Left ventricle myocardium inferior (tissue), 1 donor: ENCODE data around the gene SCO1. TPM values are rescaled to one million over a fixed set of nuclear protein-coding genes. Genes with fewer than 3 reads are reported as not detected.

Source experiments
- DNase-seq: peaks from one replicate; pipeline ENCODE4 v3.0.0-alpha.2; 2020
- H3K27ac ChIP-seq: fragments of 200-600 bp; replicated peaks from 2 replicates; pipeline ENCODE4 v1.8.0; 2021
- H3K27me3 ChIP-seq: fragments of 200-600 bp; 2 replicates; pipeline ENCODE4 v1.8.0; 2021; ENCODE audit warnings: low read depth
- H3K36me3 ChIP-seq: fragments of 200-600 bp; 2 replicates; pipeline ENCODE4 v1.8.0; 2021
- H3K4me1 ChIP-seq: fragments of 200-600 bp; 2 replicates; pipeline ENCODE4 v1.8.0; 2021
- H3K4me3 ChIP-seq: fragments of 200-600 bp; 2 replicates; pipeline ENCODE4 v1.8.0; 2021; ENCODE audit warnings: mild to moderate bottlenecking, moderate library complexity
- H3K9me3 ChIP-seq: fragments of 200-600 bp; replicated peaks from 2 replicates; pipeline ENCODE4 v1.8.0; 2021
- intact Hi-C: fragments of 100-400 bp; cut with micrococcal nuclease; formaldehyde crosslinking; loops from one replicate; pipeline ENCODE4 v1.11.0; 2022
- total RNA-seq: library from RNA; stranded (reverse); fragmentation: NEBNext Ultra II Directional; extraction: Animal tissue kit (Norgen Biotek cat#: 25700); gene quantifications from one replicate; pipeline ENCODE4 v1.2.1, GENCODE V29; 2021
- TF ChIP-seq, protein P1 (sequence below): fragments of 200-600 bp; IDR thresholded peaks from 2 replicates; pipeline ENCODE4 v1.8.0; 2021; ENCODE audit warnings: antibody characterized with exemption, mild to moderate bottlenecking, borderline replicate concordance
- donor health status: DM: no; HTN: yes; CAD: no; lungs with severe emphysema.

SCO1 gene
- total RNA-seq, 1 donor from 2014 or later, result 36.8 TPM

DNA sequence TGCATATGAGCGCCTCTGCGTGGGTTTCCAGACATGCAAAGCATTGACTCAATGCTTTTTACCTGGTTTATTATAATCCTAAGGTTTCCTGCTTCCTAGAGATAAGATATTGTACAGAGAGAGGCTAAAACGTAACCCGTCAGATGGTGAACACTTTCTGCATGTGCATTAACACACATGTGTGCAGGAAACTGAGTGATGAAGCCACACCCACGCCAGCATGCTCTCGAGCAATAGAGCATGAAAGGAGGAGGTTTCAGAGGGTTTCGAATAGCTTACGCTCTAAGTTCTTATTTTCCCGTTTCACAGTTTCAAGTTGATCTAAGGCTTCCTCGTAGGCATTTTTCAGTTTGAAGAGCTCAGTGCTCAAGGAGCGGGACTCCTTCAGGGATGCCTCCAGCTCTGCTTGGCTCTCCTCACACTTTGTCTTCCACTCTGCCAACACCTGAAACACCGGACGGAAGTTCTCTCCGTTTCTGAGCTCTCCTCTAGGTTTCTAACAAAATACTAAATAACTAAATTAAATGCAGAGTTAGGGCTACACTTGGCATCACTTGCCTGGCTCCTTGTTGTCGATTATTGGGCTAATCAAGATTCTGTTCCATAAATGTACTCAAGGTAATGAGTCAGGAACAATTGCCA is 63.5 kb downstream of the SCO1 start:
- intact Hi-C loops, result no loop called here
- TF ChIP-seq, protein P1, sequence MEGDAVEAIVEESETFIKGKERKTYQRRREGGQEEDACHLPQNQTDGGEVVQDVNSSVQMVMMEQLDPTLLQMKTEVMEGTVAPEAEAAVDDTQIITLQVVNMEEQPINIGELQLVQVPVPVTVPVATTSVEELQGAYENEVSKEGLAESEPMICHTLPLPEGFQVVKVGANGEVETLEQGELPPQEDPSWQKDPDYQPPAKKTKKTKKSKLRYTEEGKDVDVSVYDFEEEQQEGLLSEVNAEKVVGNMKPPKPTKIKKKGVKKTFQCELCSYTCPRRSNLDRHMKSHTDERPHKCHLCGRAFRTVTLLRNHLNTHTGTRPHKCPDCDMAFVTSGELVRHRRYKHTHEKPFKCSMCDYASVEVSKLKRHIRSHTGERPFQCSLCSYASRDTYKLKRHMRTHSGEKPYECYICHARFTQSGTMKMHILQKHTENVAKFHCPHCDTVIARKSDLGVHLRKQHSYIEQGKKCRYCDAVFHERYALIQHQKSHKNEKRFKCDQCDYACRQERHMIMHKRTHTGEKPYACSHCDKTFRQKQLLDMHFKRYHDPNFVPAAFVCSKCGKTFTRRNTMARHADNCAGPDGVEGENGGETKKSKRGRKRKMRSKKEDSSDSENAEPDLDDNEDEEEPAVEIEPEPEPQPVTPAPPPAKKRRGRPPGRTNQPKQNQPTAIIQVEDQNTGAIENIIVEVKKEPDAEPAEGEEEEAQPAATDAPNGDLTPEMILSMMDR, result no peak
- Histone ChIP-seq H3K9me3 (no peaks in the 10 kb centered on the region), H3K27ac (no peak overlapping the region), H3K4me1 (no peaks in the 10 kb centered on the region), H3K27me3 (no peaks in the 10 kb centered on the region), H3K4me3 (no peak overlapping the region), H3K36me3 (peaks cover 38% of the 10 kb centered on the region)
- DNase-seq, result no peak

DNA sequence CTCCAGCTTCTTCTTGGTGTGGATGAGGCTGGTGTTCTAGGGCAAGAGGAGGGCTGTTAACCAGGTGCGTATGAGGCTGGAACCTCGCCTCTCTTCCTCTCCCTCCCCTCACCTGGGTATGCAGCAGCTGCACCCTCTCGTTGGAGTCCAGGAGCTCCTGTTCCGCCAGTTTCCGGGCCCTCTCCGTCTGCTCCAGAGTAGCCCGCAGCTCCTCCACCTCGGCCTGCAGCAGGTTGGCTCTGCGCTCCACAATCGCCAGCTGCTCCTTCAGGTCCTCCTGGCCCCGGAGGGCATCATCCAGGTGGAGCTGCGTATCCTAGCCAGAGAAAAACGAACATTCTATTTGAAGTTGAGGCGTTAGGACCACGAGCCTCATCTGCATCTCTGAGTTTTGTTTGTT is 65.6 kb downstream of the SCO1 start:
- Histone ChIP-seq H3K36me3 (peaks cover 24% of the 10 kb centered on the region), H3K4me3 (no peak overlapping the region), H3K27me3 (no peaks in the 10 kb centered on the region), H3K27ac (no peak overlapping the region), H3K4me1 (no peaks in the 10 kb centered on the region), H3K9me3 (no peaks in the 10 kb centered on the region)
- TF ChIP-seq, protein P1, result no peak
- intact Hi-C loops, result no loop called here
- DNase-seq, result no peak

DNA sequence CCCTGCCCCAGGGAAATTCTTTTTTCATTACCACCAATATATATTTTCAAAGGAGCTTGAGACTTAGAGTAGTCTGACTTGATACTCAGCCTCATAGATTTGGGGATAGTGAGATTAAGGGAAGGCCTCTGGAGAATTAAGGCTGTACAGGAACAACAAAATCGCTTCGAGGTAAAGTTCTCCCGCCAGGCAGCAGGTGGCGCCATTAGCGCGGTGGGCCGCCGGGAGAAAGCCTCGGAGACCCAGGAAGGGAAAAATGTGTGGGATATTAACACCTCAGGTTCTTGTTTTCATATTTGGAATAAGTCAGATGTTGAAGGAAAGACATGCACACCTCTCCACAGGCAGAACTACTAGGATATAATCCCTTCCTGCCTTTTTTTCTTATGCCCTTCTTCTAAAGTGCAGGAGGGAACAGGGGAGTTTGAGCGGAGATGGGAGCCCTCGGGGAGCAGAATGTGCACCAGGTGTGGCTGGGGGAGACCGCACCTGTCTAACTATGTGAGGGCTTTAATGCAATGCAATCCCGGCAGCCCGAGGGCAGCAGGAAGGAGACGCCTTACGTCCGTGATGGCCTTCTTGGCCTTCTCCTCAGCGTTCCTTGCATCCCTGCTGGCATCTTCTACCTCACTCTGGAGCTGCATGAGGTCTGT is 66.2 kb downstream of the SCO1 start:
- Histone ChIP-seq H3K4me1 (no peaks in the 10 kb centered on the region), H3K27me3 (no peaks in the 10 kb centered on the region)
- TF ChIP-seq, protein P1, result peak; percentile 71

DNA sequence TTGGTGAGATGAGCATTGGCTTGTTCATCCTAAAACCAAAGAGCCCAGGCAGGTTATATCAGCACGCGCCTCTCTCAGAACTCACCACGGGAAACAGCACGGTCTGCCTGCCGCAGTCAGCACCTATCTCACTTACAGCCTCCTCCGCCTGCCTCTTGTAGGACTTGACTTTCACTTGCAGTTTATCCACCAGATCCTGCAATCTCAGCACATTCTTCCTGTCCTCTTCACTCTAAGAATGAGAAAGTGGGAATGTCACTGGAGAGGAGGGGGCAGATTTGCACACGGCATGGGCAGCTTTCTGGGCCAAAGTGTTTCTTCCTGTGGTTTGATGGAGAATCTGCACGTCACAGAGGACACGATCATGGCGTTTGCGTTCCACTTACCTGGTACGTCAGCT is 67.6 kb downstream of the SCO1 start:
- Histone ChIP-seq H3K27me3 (no peaks in the 10 kb centered on the region), H3K36me3 (peaks cover 14% of the 10 kb centered on the region), H3K27ac (no peak overlapping the region), H3K4me1 (no peaks in the 10 kb centered on the region), H3K9me3 (no peaks in the 10 kb centered on the region), H3K4me3 (no peak overlapping the region)
- intact Hi-C loops, result no loop called here
- no peak for DNase-seq
- TF ChIP-seq, protein P1, result no peak

More for the DNA sequence above, 66.2 kb downstream of the SCO1 start:
- H3K9me3 ChIP-seq, result no peaks in the 10 kb centered on the region
- H3K36me3 ChIP-seq, result peaks cover 24% of the 10 kb centered on the region
- intact Hi-C loops, result no loop called here
- no peak overlapping the region for H3K27ac ChIP-seq
- no peak overlapping the region for H3K4me3 ChIP-seq
- no peak for DNase-seq

DNA sequence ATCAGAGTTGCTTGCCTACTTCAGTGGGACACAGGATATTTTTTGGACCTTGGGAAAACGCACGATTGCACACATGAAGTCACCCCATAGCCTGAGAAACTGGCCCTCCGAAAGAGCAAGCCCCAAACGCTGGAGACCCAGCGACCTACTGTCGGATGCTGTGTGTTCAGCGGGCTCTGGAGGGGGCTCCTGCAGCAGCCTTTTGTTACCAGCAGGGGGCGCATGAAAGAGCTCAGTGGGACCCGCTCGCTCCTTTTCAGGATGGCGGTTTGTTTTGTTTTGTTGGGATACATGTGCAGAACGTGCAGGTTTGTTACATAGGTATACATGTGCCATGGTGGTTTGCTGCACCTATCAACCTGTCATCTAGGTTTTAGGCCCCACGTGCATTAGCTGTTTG is 68.6 kb downstream of the SCO1 start:
- Histone ChIP-seq H3K4me1 (no peaks in the 10 kb centered on the region), H3K27me3 (no peaks in the 10 kb centered on the region), H3K27ac (no peak overlapping the region), H3K9me3 (no peaks in the 10 kb centered on the region), H3K4me3 (no peak overlapping the region), H3K36me3 (peaks cover 7% of the 10 kb centered on the region)
- intact Hi-C loops, result no loop called here
- TF ChIP-seq, protein P1, result no peak
- no peak for DNase-seq
